ENCODE measurements around the gene VKORC1L1.
"Not testable (repeated sequence)": the region's sequence is repeated elsewhere in the genome, so short reads cannot be mapped to it uniquely, and the experiment has no call there.

VKORC1L1 gene

DNA sequence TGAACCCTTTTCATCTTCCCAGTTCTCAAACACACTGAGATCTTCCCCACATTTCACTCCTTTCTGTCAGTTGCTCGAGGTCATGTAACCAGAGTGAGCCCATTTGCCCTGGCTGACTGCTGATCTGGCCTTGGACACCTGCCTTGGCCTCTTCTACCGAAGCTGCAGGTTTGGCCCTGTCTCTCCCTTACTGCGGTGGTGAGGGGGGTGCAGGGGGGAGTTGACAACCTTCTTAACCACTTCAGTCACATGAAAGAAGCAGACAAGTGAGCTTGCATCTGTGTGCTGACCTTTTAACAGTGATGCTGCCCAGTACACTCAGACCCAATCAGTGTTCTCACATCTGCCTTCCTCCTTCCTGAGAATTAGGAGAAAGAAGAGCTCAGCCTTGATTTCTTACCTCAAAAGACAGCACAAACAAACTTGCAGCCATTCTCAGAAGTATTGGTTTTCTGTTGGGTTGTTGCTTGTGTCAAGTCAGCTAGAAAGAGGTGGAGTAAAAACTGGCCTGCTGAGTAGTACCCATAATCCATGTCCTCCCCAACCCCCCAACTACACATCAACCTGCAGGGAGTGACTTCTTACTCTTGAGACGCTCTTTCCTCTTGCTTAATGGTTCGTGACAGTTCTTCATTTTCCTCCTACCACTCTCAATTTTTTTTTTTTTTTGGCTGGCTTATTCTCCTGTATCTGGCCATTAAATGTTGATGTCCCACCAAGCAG, 15.7 kb downstream of the VKORC1L1 start:
- not testable (repeated sequence) for DNase-seq

DNA sequence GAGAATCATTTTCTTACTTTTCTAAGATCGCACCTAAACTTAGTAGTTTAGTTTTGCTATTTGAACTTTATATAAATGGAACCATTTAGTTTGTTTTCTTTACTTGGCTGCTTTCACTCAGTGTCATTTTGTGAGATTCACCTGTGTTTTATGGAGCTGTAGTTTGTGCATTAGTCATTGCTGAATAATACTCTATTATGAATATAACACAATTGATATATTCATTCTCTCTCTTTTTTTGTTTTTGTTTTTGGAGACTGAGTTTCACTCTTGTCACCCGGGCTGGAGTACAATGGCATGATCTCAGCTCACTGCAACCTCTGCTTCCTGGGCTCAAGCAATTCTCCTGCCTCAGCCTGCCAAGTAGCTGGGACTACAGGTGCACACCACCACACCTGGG, 16.8 kb downstream of the VKORC1L1 start:
- DNase-seq: not testable (repeated sequence)

DNA sequence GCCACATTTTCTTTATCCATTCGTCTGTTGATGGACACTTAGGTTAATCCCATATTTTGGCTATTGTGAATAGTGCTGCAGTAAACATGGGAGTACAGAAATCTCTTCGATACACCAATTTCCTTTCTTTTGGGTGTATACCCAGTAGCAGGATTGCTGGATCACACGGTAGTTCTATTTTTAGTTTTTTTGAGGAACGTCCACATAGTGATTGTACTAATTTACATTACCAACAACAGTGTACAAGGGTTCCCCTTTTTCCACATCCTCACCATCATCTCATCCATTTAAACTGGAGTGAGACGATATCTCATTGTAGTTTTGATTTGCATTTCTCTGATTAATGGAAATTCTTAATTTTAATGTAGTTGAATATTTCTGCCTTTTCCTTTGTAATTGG, 19.3 kb downstream of the VKORC1L1 start:
- no peak for DNase-seq

DNA sequence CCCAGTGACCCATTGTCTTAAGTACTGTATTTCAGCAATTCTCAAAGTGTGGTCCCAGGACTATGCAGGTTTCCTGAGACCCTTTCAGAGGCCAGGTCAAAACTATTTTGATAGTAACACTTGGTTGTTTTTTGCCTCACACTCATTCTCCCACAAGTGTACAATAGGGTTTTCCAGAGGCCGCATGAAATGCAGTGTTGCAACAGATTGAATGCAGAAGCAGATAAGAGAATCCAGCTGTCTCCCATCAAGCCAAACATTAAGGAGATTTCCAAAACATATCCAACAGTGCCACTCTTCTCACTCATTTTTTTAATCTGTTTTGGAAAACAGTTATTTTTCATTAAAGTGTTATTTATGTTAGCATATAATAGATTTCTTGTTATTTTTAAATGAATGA, 20.0 kb downstream of the VKORC1L1 start:
- DNase-seq: no peak

DNA sequence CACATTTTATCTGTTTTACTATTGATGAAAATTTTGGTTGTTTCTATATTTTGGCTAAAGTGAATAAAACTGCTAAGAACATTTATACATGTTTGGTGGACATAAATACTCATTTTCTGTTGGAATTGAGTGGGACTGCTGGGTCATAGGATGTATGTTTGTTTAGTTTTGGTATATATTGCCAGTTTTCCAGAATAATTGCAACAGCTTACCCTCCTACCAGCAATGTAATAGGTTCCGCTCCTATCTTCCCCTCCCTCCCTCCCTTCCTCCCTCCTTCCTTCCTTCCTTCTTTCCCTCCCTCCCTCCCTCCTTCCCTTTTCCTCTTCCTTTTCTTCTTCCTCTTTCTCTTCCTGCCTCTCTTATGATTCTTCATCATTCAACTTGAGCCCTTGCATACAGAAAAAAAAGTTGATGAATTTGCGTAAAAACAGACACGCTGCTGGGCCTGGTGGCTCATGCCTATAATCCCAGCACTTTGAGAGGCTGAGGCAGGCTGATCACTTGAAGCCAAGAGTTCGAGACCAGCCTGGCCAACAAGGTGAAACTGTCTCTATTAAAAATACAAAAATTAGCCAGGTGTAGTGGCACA, 23.5 kb downstream of the VKORC1L1 start:
- DNase-seq: no peak

DNA sequence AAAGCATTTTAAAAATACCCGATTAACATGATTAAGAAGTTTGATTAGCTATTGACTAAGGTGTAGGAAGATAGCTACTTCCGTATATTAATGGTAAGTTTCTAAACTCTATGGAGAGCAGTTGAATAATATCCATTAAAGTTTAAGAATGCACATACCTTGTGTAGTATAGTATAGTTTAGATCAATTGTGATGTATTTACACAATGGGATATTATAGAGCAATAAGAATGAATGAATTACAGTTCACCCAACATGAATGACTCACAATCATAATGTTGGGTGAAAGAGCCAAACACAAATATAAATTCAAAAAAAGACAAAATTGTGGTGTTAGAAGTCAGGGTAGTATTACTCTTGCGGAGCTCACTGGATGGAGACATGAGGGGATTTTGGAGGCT, 24.4 kb downstream of the VKORC1L1 start:
- DNase-seq: not testable (repeated sequence)

DNA sequence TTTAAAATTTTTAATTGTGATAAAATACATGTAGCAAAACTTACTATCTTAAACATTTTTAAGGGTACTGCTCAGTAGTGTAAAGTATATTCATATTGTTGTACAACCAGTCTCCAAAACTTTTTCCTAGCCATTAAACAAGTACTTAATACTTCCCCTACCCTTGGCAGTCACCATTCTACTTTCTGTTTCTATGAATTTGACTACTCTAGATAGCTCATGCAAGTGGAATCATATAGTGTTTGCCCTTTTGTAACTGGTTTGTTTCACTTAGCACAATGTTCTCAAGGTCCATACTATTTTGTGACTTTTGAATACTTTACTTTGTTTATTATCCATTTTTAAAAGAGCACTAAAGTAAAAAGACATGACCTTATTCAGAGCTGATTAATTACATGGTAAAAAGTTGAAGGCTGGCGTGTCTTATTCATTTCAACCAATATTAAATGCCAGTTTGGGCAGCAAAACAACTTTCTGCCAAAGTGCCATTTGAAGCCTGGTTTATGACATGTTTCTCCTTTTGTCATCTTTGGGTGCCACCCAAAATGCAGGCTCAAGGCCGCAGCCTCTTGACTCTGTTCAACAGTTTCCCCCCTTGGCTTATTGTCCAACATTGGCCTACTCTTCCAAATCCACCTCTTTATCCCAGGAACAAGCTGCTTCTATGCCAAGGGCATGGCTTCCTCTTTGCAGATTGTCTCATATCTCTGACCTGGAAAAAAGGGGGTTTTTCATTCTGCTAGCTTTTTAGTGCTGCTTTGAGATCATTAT, 26.0 kb downstream of the VKORC1L1 start:
- not testable (repeated sequence) for DNase-seq

DNA sequence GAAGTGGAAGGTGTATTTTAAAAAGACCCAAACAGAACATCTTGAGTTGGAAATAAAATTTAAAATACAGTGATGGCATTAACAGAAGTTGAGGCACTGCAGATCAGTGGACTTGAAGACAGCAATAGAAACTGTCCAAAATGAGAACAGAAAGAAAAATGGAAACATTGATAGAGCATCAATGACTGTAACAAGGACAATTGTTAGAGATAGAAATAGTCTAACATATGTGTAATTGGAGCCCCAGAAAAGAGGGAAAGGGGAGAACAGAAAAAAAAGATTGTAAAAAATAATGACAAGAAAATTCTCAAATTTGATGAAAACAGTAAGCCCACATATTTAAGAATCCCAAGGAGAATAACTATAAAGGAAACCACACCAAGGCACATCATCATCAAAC, 29.4 kb downstream of the VKORC1L1 start:
- DNase-seq: peak; percentile 12

DNA sequence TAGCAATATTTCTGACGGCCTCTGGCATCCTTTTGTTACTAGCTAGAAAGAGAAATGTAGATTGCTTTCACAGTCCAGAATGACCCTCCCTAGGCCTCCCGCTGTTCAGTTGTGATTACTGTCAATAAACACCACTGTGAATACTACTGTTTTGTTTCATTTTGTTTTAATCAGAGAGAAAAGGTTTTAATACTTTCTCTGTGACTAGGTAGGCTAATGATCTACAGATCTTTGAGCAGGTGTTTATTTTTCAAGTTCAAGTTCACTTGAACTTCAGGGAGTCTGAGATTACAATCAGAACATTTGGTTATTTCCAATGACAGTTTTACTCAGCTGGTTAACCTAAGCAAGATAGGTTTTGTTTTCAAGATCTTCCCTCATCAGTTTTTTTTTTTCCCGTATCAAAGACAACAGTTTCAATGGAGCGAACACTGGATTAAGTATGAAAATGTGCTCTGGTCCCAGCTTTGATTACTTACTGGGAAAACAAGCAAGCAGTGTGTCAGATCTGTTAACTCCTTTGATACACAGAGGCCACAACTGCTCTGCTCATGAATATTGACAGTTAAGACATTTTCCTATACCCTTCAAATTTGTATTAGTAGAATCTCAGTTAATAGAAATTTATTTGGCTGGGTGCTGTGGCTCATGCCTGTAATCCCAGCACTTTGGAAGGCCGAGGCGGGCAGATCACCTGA, 34.8 kb downstream of the VKORC1L1 start:
- no peak for DNase-seq

DNA sequence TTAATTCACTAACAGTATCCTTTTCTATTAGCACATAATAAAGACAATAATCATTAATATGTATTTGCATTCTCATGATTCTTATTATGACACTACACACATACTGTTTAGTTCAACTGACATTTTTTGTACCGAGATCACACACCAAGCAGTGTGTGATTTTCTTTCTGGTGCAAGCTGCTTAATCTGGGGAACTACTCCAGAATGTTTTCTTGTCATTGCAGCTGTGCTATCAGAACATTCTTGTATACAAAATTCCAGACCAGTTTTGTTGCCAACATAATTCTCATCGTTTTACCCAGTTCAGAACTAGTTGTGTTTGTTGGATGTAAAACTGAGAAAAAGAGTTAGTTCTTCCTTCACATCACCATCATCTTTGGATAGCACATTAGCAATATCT, 37.4 kb downstream of the VKORC1L1 start:
- no peak for DNase-seq

DNA sequence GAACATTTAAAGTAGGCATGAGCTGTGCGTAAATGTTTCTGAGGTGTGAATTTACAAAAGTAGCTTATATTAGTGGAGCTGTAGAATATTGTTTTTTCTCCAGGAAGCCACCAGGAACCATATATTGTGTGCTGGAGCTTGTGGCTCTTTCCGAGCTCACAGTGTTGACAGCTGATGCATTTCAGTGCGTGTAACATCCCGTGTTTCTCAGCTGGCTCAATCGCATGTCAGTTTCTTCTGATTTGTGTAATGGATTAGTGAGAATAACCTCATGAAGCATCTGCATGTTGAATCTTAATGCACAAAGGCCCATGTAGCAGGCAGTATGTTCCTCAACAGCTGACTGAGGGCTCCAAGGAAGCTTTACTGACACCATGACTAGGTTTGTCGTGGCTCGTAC, 39.4 kb downstream of the VKORC1L1 start:
- DNase-seq: no peak

DNA sequence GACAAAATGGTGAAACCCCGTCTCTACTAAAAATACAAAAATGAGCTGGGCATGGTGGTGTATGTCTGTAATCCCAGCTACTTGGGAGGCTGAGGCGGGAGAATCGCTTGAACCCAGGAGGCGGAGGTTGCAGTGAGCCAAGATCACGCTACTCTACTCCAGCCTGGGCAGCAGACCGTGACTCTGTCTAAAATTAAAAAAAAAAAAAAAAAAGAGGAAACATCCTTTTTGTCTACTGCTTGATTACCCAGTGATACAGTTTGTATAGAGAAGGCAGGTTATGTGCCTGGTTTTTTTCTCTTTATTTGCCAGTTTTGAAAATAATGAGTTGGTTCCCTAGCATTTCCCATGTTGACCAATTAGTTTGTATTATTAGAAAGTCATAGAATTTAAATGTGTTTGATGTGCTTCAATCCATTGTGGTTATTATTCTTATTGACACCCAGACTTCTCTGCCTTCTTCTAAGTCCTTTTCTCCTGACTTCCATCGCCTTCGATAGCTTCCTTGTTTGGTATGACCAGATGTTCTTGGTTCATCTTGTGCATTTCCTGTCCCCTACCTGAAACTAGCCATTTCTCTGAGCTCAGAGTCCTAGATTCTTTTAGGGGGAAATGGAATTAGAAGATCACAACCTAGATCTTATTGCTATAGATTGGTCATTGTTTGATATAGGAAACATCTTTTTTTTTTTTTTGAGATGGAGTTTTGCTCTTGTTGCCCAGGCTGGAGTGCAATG, 43.2 kb downstream of the VKORC1L1 start:
- DNase-seq: no peak

DNA sequence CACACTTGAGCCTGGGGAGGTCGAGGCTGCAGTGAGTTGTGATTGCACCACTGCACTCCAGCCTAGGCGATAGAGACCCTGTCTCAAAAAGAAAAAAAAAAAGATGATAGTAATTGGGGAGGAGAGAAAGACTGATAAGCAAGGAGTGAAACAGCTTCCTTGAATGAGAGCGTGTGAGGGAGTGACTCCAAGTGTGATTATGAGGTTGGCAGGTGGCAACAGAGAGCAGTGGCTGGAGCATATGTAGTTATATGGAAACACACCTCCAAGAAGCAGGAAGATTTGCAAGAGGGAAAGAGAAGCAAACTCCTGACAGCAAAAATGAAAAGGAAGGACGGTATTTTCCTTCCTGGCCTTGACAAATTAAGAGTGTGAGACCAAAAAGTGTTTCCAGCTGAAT, 50.4 kb downstream of the VKORC1L1 start:
- DNase-seq: no peak

DNA sequence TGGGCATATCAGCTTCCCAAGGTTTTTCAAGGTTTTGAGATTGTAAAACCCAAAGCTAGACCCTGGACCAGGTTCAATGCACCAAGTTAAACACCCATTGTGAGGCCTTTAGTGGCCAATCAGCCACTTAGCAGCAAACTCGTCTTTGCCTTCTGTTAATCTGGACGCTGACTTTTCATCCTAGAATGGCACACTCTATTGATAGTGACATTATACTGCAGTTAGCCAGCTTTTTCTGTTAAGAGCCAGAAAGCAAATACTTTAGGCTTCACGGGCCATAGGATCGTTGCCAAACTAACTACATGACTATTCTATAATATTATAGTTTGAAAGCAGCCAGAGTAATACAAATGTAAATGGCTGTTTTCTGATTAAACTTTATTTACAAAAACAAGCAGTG, 51.3 kb downstream of the VKORC1L1 start:
- DNase-seq: no peak

DNA sequence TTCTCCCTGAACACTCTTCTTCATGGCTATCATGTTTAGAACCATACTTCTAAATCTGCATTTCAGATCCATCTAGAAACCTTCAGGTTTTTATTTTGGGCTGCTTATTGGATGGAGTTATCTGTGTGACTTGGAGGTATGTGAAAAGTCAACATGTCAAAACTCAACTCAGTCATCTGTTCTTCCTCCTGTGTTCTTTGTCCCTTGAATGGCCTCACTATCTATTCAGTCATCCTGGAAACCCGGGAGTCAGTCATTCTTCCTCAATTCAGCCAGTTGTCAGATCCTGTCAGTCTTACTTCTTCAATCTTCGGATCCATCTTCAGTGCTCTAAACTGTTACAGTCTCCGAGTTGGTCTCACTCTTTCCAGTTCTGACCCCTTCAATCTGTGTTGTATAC, 52.2 kb downstream of the VKORC1L1 start:
- DNase-seq: no peak

DNA sequence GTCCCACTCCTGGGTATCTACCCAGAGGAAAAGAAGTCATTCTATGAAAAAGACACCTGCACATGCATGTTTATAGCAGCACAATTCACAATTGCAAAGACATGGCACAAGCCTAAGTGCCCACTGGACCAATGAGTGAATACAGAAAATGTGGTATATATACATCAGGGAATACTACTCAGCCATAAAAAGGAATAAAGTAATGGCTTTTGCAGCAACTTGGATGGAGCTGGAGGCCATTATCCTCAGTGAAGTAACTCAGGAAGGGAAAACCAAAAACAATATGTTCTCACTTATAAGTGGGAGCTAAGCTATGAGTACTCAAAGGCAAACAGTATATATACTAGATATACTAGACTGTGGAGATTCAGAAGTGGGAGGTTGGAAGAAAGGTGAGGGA, 53.7 kb downstream of the VKORC1L1 start:
- DNase-seq: no peak

DNA sequence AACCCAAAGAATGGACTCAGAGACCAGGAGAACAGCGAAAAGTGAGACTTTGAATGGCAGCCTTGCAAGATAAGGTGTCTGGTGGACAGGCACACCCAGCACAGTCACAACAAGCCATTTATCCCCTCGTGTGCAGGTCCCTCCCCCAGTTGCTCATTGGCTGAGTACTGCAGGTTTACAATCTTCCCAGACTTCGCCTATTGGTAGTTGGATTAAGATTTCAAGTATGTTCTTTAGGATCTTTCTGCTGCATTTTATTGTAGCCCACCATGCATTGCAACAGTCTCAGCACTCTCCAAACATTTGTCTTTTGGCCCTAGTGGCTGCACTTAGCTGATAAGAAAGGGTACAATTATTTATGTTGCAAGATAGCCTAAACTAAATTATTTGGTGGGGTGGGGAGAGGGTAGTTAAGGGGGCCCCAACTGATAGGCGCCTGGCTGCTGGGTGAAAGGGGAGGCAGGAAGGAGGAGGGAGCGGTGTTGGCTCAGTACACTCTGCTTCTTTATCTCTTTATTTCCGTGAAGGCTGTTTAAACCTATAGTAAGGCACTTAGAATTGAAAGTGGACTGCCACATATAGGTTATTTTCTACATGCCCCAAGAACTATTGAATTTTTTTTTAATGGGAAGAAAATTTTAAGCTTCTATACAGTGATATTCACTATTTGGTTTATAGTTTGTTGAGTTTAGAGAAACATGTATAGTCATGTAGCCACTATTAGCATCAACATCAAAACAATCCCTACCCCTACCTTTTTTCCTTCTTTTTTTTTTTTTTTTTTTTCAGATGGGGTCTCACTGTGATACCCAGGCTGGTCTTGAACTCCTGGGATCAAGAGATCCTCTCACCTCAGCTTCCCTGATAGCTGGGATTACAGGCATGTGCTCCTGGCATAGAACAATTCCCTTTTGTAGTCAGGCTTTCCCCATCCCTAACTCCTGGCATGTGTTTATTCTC, 54.9 kb downstream of the VKORC1L1 start:
- DNase-seq: no peak

DNA sequence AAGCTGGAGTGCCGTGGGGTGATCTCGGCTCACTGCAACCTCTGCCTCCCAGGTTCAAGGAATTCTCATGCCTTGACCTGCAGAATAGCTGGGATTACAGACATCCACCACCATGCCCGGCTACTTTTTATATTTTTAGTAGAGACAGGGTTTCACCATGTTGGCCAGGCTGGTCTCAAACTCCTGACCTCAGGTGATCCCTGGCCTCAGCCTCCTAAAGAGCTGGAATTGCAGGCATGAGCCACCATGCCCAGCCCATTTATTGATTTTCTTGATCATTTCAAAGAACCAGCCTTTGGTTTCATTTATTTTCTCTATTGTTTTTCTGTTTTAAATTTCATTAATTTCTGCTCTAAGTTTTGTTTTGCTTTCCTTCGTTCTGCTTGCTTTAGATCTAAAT, 58.8 kb downstream of the VKORC1L1 start:
- no peak for DNase-seq

DNA sequence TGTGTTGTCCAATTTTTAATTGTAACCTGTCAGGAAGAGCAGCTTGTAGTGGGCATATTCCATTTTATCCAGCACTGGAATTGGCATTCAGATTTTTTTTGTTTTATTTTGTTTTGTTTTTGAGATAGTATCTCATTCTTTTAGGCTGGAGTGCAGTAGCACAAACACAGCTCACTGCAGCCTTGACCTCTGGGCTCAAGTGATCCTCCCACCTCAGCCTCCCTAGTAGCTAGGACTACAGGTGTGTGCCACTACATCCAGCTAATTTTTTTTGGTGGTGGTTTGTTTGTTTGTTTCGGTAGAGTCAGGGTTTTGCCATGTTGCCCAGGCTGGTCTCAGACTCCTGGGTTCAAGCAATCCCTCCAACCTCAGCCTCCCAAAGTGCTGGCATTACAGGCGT, 64.4 kb downstream of the VKORC1L1 start:
- no peak for DNase-seq

DNA sequence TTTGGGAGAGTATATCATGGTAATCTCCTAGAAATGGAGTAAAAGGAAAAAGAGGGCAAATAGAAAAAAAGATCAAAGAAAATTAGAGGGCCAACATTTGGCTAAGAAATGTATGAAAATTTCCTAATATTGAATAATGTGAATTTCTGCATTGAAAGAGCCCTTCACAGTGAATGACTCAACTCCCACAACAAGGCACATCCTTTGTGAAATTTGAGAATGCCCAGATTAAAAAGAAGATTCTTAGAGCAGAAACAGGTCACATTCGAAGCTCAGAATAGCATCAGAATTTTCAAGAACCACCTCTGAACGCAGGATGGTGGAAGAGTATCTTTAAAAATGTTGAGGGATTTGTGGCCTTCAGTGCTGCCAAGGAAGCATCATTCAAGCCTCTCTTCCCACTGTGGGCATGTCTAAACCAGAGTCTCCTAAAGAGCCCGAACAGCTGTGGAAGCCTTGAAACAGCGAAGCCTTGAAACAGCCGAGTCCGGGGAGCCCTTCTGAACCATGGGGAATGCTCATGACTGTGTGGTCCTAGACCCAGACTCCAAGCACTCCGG, 65.5 kb downstream of the VKORC1L1 start:
- no peak for DNase-seq

DNA sequence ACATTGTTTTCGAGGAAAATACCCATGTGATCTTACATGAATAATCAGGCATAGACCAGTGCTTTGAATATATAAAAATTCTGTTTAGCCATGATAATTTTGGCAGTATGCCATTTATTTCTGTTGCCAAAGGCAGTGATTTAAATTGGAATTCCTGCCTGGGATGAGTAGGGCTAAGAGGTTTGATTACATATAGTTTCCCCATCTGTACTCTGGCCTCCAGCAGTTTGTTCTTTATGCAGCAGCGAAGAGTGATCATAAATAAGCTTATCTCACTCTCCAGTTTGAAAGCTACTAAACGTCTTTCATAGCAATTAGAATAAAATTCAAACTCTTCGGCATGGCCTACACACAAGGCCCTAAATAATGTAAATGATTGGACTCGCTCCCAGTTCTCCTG, 72.9 kb downstream of the VKORC1L1 start:
- not testable (repeated sequence) for DNase-seq

Data from DMS53 (cell line).